ENCODE data around the gene ARHGAP42. TPM values are rescaled to one million over a fixed set of nuclear protein-coding genes. Genes with fewer than 3 reads are reported as not detected.

ARHGAP42 gene
- total RNA-seq, 1 donor from 2014 or later, result 21.6 TPM

GRCh38 chr11:100682247-100682969 is 4.7 kb upstream of the ARHGAP42 start:
- Mint-ChIP-seq H3K4me3 (no peak overlapping the region), H3K9me3 (no peaks in the 10 kb centered on the region), H3K4me1 (peaks cover 40% of the 10 kb centered on the region), H3K27ac (ENCODE audit: unreplicated experiment) (no peak overlapping the region), H3K36me3 (ENCODE audit: low read depth) (no peaks in the 10 kb centered on the region), H3K27me3 (ENCODE audit: low read depth) (no peaks in the 10 kb centered on the region)
- TF ChIP-seq CTCF (conservative IDR thresholded peaks at IDR 0.05), result peak; percentile 65
- no peak for DNase-seq (ENCODE audit: low read depth, low spot score)

- Mint-ChIP-seq H3K27ac (ENCODE audit: unreplicated experiment) (peak overlapping the region; percentile 0), H3K4me1 (peaks cover 46% of the 10 kb centered on the region), H3K36me3 (ENCODE audit: low read depth) (no peaks in the 10 kb centered on the region), H3K9me3 (no peaks in the 10 kb centered on the region), H3K27me3 (ENCODE audit: low read depth) (no peaks in the 10 kb centered on the region), H3K4me3 (peak overlapping the region; percentile 4)
- TF ChIP-seq CTCF (conservative IDR thresholded peaks at IDR 0.05), result no peak
- DNase-seq (ENCODE audit: low read depth, low spot score), result no peak
Measured at GRCh38 chr11:100683126-100683525, 4.0 kb upstream of the ARHGAP42 start.

- H3K9me3 Mint-ChIP-seq, result no peaks in the 10 kb centered on the region
- H3K36me3 Mint-ChIP-seq (ENCODE audit: low read depth), result no peaks in the 10 kb centered on the region
- no peak for DNase-seq (ENCODE audit: low read depth, low spot score)
- H3K4me1 Mint-ChIP-seq, result peaks cover 58% of the 10 kb centered on the region
- H3K27me3 Mint-ChIP-seq (ENCODE audit: low read depth), result no peaks in the 10 kb centered on the region
- H3K4me3 Mint-ChIP-seq, result peak overlapping the region; percentile 75
- no peak overlapping the region for H3K27ac Mint-ChIP-seq (ENCODE audit: unreplicated experiment)
- no peak for TF ChIP-seq CTCF (conservative IDR thresholded peaks at IDR 0.05)
Measured at GRCh38 chr11:100684101-100685065, 2.7 kb upstream of the ARHGAP42 start.

GRCh38 chr11:100686476-100687053 is 523 bp upstream of the ARHGAP42 start:
- no peak overlapping the region for H3K27ac Mint-ChIP-seq (ENCODE audit: unreplicated experiment)
- H3K4me3 Mint-ChIP-seq, result peak overlapping the region; percentile 90
- TF ChIP-seq CTCF (conservative IDR thresholded peaks at IDR 0.05), result no peak
- no peaks in the 10 kb centered on the region for H3K27me3 Mint-ChIP-seq (ENCODE audit: low read depth)
- no peaks in the 10 kb centered on the region for H3K9me3 Mint-ChIP-seq
- no peak for DNase-seq (ENCODE audit: low read depth, low spot score)
- no peaks in the 10 kb centered on the region for H3K36me3 Mint-ChIP-seq (ENCODE audit: low read depth)
- peaks cover 57% of the 10 kb centered on the region for H3K4me1 Mint-ChIP-seq

- peak overlapping the region; percentile 98 for H3K4me3 Mint-ChIP-seq
- peaks cover 52% of the 10 kb centered on the region for H3K4me1 Mint-ChIP-seq
- TF ChIP-seq CTCF (conservative IDR thresholded peaks at IDR 0.05), result peak; percentile 79
- DNase-seq (ENCODE audit: low read depth, low spot score), result peak; percentile 54
- no peaks in the 10 kb centered on the region for H3K27me3 Mint-ChIP-seq (ENCODE audit: low read depth)
- no peaks in the 10 kb centered on the region for H3K9me3 Mint-ChIP-seq
- peak overlapping the region; percentile 99 for H3K27ac Mint-ChIP-seq (ENCODE audit: unreplicated experiment)
- H3K36me3 Mint-ChIP-seq (ENCODE audit: low read depth), result no peaks in the 10 kb centered on the region
Measured at GRCh38 chr11:100687630-100688395, 725 bp downstream of the ARHGAP42 start.
